Mesendoderm (in vitro differentiated cells): ENCODE data around the gene NME8. TPM values are rescaled to one million over a fixed set of nuclear protein-coding genes. Genes with fewer than 3 reads are reported as not detected.
"Not testable (repeated sequence)": the region's sequence is repeated elsewhere in the genome, so short reads cannot be mapped to it uniquely, and the experiment has no call there.

Source experiments
- DNase-seq: peaks from one replicate; pipeline ENCODE4 v3.0.0; 2013
- H2AK5ac ChIP-seq: 2 replicates; pipeline ENCODE4 v1.6.1; 2013; ENCODE audit warnings: low read length, inconsistent platforms
- H2BK120ac ChIP-seq: 2 replicates; pipeline ENCODE4 v1.6.1; 2013; ENCODE audit warnings: low read depth, mild to moderate bottlenecking, low read length, moderate library complexity, mixed read lengths
- H2BK15ac ChIP-seq: replicated peaks from 2 replicates; pipeline ENCODE4 v1.6.1; 2013; ENCODE audit warnings: low read depth, mild to moderate bottlenecking, moderate library complexity
- H2BK5ac ChIP-seq: 2 replicates; pipeline ENCODE4 v1.6.1; 2013; ENCODE audit warnings: low read length, inconsistent platforms
- H3K18ac ChIP-seq: 2 replicates; pipeline ENCODE4 v1.6.1; 2013; ENCODE audit warnings: mild to moderate bottlenecking, low read length, mixed read lengths
- H3K23ac ChIP-seq: one replicate; pipeline ENCODE4 v1.6.1; 2013; ENCODE audit warnings: low read length
- H3K27ac ChIP-seq: 2 replicates; pipeline ENCODE4 v1.5.1; 2013; ENCODE audit warnings: low read depth, mild to moderate bottlenecking, inconsistent platforms, low read length, moderate library complexity
- H3K27me3 ChIP-seq: 2 replicates; pipeline ENCODE4 v1.6.1; 2013; ENCODE audit warnings: low read length, control low read depth, mild to moderate bottlenecking, inconsistent platforms; ENCODE audit not compliant: insufficient read depth, poor library complexity
- H3K36me3 ChIP-seq: 2 replicates; pipeline ENCODE4 v1.6.1; 2013; ENCODE audit warnings: low read length, inconsistent platforms; ENCODE audit not compliant: control insufficient read depth, insufficient read depth
- H3K4ac ChIP-seq: one replicate; pipeline ENCODE4 v1.6.1; 2013; ENCODE audit warnings: low read depth, mild to moderate bottlenecking, low read length, moderate library complexity
- H3K4me1 ChIP-seq: 2 replicates; pipeline ENCODE4 v1.6.1; 2013; ENCODE audit warnings: low read depth, low read length, inconsistent platforms; ENCODE audit not compliant: control insufficient read depth
- H3K4me2 ChIP-seq: 2 replicates; pipeline ENCODE4 v1.6.1; 2013; ENCODE audit warnings: low read length
- H3K4me3 ChIP-seq: 2 replicates; pipeline ENCODE4 v1.5.1; 2013; ENCODE audit warnings: mild to moderate bottlenecking, low read length
- H3K56ac ChIP-seq: one replicate; pipeline ENCODE4 v1.6.1; 2013; ENCODE audit warnings: low read length
- H3K79me1 ChIP-seq: 2 replicates; pipeline ENCODE4 v1.6.1; 2013; ENCODE audit warnings: low read length, inconsistent platforms
- H3K79me2 ChIP-seq: 2 replicates; pipeline ENCODE4 v1.6.1; 2013; ENCODE audit warnings: mild to moderate bottlenecking, low read length; ENCODE audit not compliant: control insufficient read depth, insufficient read depth
- H3K9ac ChIP-seq: 2 replicates; pipeline ENCODE4 v1.6.1; 2013; ENCODE audit warnings: low read length, inconsistent platforms
- H4K5ac ChIP-seq: one replicate; pipeline ENCODE4 v1.6.1; 2013; ENCODE audit warnings: low read length
- H4K8ac ChIP-seq: one replicate; pipeline ENCODE4 v1.6.1; 2013; ENCODE audit warnings: low read depth, mild to moderate bottlenecking, control low read depth, low read length, moderate library complexity
- WGBS: extraction: QIAGEN DNeasy Blood & Tissue Kit; methylation state at CpG from one replicate; pipeline ENCODE4 v1.1.7; 2013; ENCODE audit warnings: low lambda C conversion rate, missing lambda C conversion rate; ENCODE audit not compliant: insufficient coverage; ENCODE audit errors: extremely low coverage; 5-methylcytosine and 5-hydroxymethylcytosine counted together
- polyA plus RNA-seq, 2 experiments: library from polyadenylated mRNA; stranded (reverse); fragments of 200-250 nt; gene quantifications; one replicate each; pipeline ENCODE4 v1.2.3, GENCODE V29; 2013

Gene NME8, protein sequence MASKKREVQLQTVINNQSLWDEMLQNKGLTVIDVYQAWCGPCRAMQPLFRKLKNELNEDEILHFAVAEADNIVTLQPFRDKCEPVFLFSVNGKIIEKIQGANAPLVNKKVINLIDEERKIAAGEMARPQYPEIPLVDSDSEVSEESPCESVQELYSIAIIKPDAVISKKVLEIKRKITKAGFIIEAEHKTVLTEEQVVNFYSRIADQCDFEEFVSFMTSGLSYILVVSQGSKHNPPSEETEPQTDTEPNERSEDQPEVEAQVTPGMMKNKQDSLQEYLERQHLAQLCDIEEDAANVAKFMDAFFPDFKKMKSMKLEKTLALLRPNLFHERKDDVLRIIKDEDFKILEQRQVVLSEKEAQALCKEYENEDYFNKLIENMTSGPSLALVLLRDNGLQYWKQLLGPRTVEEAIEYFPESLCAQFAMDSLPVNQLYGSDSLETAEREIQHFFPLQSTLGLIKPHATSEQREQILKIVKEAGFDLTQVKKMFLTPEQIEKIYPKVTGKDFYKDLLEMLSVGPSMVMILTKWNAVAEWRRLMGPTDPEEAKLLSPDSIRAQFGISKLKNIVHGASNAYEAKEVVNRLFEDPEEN
- polyA plus RNA-seq (2013, experiment 1 of 2): 0.03 TPM
- not detected for polyA plus RNA-seq (2013, experiment 2 of 2)

DNA sequence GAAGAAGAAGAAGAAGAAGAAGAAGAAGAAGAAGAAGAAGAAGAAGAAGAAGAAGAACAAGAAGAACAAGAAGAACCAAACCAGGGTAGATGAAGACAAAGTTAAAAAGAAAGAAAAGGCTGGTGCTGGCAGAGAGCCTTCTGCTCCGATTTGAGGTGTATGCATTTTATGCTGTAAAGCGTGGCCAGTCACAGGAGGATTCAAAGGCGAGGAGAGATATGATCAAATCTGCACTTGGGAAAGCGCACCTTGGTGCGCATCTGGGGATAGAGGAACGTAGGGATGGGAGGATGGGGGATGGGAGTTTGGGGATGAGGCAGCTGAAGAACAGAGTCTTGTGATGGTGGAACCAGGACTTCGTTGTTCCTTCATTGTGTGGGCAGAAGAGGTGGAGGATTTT is at the start of gene NME8:
NME8 (plus strand) TSS at position 301 of the 400 bp plus-strand sequence. CDS start 1,670 bp downstream, outside the sequence.
- H2BK120ac ChIP-seq: no peak within 1 kb of the TSS
- no peak within 1 kb of the TSS for H4K5ac ChIP-seq
- no peaks in the 10 kb centered on the region for H3K36me3 ChIP-seq
- no peaks in the 10 kb centered on the region for H3K79me1 ChIP-seq
- WGBS: no CpG with 5 or more reads among the region's 7 CpGs
- no peak within 1 kb of the TSS for H2BK15ac ChIP-seq
- H3K27me3 ChIP-seq: no peaks in the 10 kb centered on the region
- H3K4me2 ChIP-seq: no peak within 1 kb of the TSS
- no peak within 1 kb of the TSS for H2AK5ac ChIP-seq
- no peak within 1 kb of the TSS for H3K4me3 ChIP-seq
- no peaks in the 10 kb centered on the region for H3K4me1 ChIP-seq
- DNase-seq: no peak
- H3K9ac ChIP-seq: no peak within 1 kb of the TSS
- H3K18ac ChIP-seq: no peak within 1 kb of the TSS
- no peak within 1 kb of the TSS for H3K56ac ChIP-seq
- no peak within 1 kb of the TSS for H3K27ac ChIP-seq
- no peaks in the 10 kb centered on the region for H3K79me2 ChIP-seq
- H3K4ac ChIP-seq: no peak within 1 kb of the TSS
- no peak within 1 kb of the TSS for H3K23ac ChIP-seq
- no peak within 1 kb of the TSS for H4K8ac ChIP-seq
- no peak within 1 kb of the TSS for H2BK5ac ChIP-seq

DNA sequence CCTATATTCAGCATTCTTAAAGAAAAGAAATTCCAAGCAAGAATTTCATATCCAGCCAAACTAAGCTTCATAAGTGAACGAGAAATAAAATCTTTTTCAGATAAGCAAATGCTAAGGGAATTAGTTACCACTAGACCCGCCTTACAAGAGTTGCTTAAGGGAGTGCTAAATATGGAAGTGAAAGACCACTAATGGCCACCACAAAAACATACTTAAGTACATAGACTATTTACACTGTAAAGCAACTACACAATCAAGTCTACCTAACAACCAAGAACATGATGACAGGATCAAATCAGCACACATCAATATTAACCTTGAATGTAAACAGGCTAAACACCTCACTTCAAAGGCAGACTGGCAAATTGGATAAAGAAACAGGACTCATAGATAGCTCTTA is 42.2 kb upstream of the NME8 start:
- Histone ChIP-seq H3K56ac (no peak overlapping the region), H3K23ac (no peak overlapping the region), H3K79me2 (no peaks in the 10 kb centered on the region), H3K4ac (no peak overlapping the region), H3K27ac (no peak overlapping the region), H3K4me3 (no peak overlapping the region), H2BK15ac (no peak overlapping the region), H2BK5ac (no peak overlapping the region), H4K8ac (no peak overlapping the region), H2BK120ac (no peak overlapping the region), H4K5ac (no peak overlapping the region), H3K4me1 (no peaks in the 10 kb centered on the region), H3K9ac (no peak overlapping the region), H3K18ac (no peak overlapping the region), H2AK5ac (no peak overlapping the region), H3K36me3 (no peaks in the 10 kb centered on the region), H3K27me3 (no peaks in the 10 kb centered on the region), H3K4me2 (no peak overlapping the region), H3K79me1 (no peaks in the 10 kb centered on the region)
- WGBS: no CpG with 5 or more reads among the region's 2 CpGs
- no peak for DNase-seq

DNA sequence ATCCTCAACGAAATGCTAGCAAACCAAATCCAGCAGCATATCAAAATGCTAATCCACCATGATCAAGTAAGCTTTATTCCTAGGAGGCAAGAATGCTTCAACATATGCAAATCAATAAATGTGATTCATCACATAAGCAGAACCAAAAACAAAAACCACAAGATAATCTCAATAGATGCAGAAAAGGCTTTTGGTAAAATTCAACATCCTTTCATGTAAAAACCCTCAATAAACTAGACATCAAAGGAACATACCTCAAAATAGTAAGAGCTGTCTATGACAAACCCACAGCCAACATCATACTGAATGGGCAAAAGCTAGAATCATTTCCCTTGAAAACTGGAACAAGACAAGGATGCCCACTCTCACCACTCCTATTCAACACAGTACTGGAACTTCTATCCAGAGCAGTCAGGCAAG is 36.2 kb upstream of the NME8 start:
- no CpG with 5 or more reads among the region's 1 CpG for WGBS
- H4K5ac ChIP-seq: not testable (repeated sequence)

DNA sequence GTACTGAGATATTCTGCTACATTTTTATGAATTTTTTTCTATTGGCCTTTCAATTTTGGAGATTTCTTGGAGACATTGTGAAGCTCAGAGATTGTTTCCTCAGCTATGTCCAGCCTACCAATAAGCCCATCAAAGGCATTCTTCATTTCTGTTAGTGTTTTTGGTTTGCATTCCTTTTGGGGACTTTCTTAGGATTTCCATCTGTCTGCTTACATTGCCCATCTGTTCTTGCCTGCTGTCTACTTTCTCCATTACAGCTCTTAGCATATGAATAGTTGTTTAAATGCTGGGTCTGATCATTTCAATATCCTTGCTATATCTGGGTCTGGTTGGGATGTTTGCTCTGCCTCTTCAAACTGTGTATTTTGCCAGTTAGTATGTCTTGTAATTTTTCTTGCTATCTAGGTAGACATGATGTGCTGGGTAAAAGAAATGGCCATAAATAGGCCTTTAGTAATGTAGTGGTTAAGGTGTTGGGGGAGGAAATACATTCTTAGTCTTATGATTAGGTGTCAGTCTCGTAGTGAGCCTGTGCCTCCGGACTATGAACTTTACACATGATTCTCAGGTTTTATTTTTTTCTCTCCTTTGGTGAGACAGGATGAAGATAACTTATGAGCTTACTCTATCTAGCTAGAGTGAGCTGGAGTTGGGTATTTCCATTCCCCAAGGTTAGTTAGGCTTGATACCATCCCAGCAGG is 32.6 kb upstream of the NME8 start:
- Histone ChIP-seq H3K18ac (no peak overlapping the region), H2BK120ac (no peak overlapping the region), H2AK5ac (no peak overlapping the region), H3K4ac (no peak overlapping the region), H2BK5ac (no peak overlapping the region), H3K27ac (no peak overlapping the region), H3K56ac (no peak overlapping the region), H3K27me3 (no peaks in the 10 kb centered on the region), H4K8ac (no peak overlapping the region), H3K79me2 (no peaks in the 10 kb centered on the region), H3K4me1 (no peaks in the 10 kb centered on the region), H3K4me2 (no peak overlapping the region), H3K4me3 (no peak overlapping the region), H2BK15ac (no peak overlapping the region), H3K79me1 (no peaks in the 10 kb centered on the region), H3K23ac (no peak overlapping the region), H3K36me3 (no peaks in the 10 kb centered on the region), H4K5ac (no peak overlapping the region), H3K9ac (no peak overlapping the region)
- no CpG with 5 or more reads among the region's 2 CpGs for WGBS
- no peak for DNase-seq

More for the DNA sequence above, 36.2 kb upstream of the NME8 start:
- not testable (repeated sequence) for H2AK5ac ChIP-seq, H3K27ac ChIP-seq, H3K4me3 ChIP-seq, H3K4me1 ChIP-seq, H3K23ac ChIP-seq, H3K4ac ChIP-seq, DNase-seq, H4K8ac ChIP-seq, H3K79me1 ChIP-seq, H3K79me2 ChIP-seq, H3K56ac ChIP-seq, H2BK120ac ChIP-seq, H3K18ac ChIP-seq, H2BK15ac ChIP-seq, H3K9ac ChIP-seq, H3K27me3 ChIP-seq, H3K4me2 ChIP-seq, H3K36me3 ChIP-seq, H2BK5ac ChIP-seq

DNA sequence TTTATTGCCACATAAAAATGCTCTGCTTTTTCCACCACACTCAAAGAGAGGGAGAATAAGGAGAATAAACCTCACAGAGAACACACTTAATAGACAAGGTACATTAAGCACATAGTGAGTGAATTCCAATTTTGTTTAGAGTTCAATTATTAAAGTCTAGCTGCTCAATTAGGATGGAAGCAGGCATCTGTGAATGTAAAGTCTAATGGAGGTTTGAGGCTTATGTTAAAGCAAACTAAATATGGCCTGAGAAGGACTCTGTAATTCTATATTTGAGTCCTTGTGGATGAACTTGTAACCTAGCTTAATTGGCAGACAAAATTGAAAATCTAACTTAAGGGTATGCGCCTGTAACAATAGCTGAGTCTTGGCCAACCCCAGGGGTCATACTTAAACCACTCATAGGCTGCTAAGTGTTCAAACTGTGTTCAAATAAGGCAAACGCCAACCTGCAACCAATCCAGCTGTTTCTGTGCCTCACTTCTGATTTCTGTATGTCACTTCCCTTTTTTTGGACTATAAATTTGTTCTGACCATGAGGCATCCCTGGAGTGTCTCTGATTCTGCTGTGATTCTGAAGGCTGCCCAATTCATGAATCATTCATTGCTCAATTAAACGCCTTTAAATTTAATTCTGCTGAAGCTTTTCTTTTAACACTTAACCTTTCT is 31.3 kb upstream of the NME8 start:
- H3K4me1 ChIP-seq: no peaks in the 10 kb centered on the region
- H2BK15ac ChIP-seq: no peak overlapping the region
- no CpG with 5 or more reads among the region's 3 CpGs for WGBS
- no peak for DNase-seq
- H3K18ac ChIP-seq: no peak overlapping the region
- H3K27me3 ChIP-seq: no peaks in the 10 kb centered on the region
- no peaks in the 10 kb centered on the region for H3K36me3 ChIP-seq
- H3K4me3 ChIP-seq: no peak overlapping the region
- H3K79me1 ChIP-seq: no peaks in the 10 kb centered on the region
- H3K27ac ChIP-seq: no peak overlapping the region
- no peaks in the 10 kb centered on the region for H3K79me2 ChIP-seq
- no peak overlapping the region for H4K5ac ChIP-seq
- no peak overlapping the region for H3K4me2 ChIP-seq
- H3K23ac ChIP-seq: no peak overlapping the region
- H3K56ac ChIP-seq: no peak overlapping the region
- H2AK5ac ChIP-seq: no peak overlapping the region
- H2BK5ac ChIP-seq: no peak overlapping the region
- no peak overlapping the region for H3K9ac ChIP-seq
- H2BK120ac ChIP-seq: no peak overlapping the region
- no peak overlapping the region for H4K8ac ChIP-seq
- H3K4ac ChIP-seq: no peak overlapping the region
